Measurements from ENCODE around the gene HRAS.

HRAS gene

GRCh38 chr11:497565-498296 is 37.6 kb downstream of the HRAS start:
- no peaks in the 10 kb centered on the region for H3K27me3 ChIP-seq (ENCODE audit: insufficient read depth, insufficient read length)
- H3K4me3 ChIP-seq (ENCODE audit: insufficient read length, low read depth) = no peak overlapping the region
- H3K9ac ChIP-seq (ENCODE audit: insufficient read length, low read depth) = no peak overlapping the region
- DNase-seq (ENCODE audit: low read depth, low spot score) = no peak
- H3K36me3 ChIP-seq (ENCODE audit: insufficient read depth, insufficient read length, low read length) = peaks cover 95% of the 10 kb centered on the region
- TF ChIP-seq SUZ12 (IDR thresholded peaks at IDR 0.05; ENCODE audit: extremely low read depth, insufficient read depth, insufficient read length) (no peak), ZNF274 (IDR thresholded peaks at IDR 0.05; ENCODE audit: low read depth, low read length) (no peak), YY1 (IDR thresholded peaks at IDR 0.05; ENCODE audit: insufficient read depth, insufficient read length) (no peak)
- H3K9me3 ChIP-seq (ENCODE audit: insufficient read depth, low read length) = no peaks in the 10 kb centered on the region
- peaks cover 8% of the 10 kb centered on the region for H3K4me1 ChIP-seq (ENCODE audit: insufficient read depth, insufficient read length)

DNA sequence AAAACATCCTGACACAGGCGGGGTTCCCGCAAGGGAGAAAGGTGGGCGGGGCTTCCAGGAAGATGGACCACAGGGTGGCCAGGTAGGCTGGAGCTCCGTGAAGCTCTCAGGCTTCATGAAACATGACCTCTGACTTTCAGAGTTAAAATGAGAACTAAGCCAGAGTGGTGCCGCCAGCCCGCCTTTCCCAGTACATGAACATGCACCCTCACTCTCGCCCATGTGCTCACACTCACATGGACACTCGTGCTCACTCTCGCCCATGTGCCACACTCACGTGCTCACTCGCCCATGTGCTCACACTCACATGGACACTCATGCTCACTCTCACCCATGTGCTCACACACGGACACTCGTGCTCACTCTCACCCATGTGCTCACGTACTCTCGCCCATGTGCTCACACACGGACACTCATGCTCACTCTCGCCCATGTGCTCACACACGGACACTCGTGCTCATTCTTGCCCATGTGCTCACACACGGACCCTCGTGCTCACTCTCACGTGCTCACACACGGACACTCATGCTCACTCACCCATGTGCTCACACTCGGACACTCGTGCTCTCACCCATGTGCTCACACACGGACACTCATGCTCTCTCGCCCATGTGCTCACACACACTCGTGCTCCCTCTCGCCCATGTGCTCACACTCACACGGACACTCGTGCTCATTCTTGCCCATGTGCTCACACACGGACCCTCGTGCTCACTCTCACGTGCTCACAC is 38.4 kb downstream of the HRAS start:
- no peaks in the 10 kb centered on the region for H3K27me3 ChIP-seq (ENCODE audit: insufficient read depth, insufficient read length)
- no peak overlapping the region for H3K9ac ChIP-seq (ENCODE audit: insufficient read length, low read depth)
- TF ChIP-seq SUZ12 (IDR thresholded peaks at IDR 0.05; ENCODE audit: extremely low read depth, insufficient read depth, insufficient read length) = no peak
- TF ChIP-seq YY1 (IDR thresholded peaks at IDR 0.05; ENCODE audit: insufficient read depth, insufficient read length) = no peak
- no peak for TF ChIP-seq ZNF274 (IDR thresholded peaks at IDR 0.05; ENCODE audit: low read depth, low read length)
- peaks cover 4% of the 10 kb centered on the region for H3K4me1 ChIP-seq (ENCODE audit: insufficient read depth, insufficient read length)
- H3K9me3 ChIP-seq (ENCODE audit: insufficient read depth, low read length) = no peaks in the 10 kb centered on the region
- DNase-seq (ENCODE audit: low read depth, low spot score) = no peak
- H3K4me3 ChIP-seq (ENCODE audit: insufficient read length, low read depth) = no peak overlapping the region
- H3K36me3 ChIP-seq (ENCODE audit: insufficient read depth, insufficient read length, low read length) = peaks cover 94% of the 10 kb centered on the region

DNA sequence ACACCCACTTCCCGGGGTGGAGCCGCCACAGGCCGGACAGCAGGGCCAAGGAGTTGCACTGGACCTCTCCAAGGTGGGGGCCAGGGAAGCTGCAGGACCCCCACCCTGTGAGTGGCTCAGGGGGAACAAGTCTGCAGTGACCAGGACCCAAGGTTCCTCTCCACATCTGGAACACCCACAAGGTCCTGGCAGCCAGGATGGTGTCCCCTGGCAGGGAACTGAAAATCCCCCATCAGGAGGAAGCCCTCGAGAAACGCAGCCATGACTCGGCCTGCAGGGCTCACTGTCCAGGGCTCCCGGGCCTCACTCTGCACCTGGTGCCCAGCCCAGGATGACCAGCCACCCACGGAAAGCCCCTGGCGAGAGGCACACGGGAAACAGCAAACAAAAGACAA is 39.8 kb downstream of the HRAS start:
- Histone ChIP-seq H3K4me3 (ENCODE audit: insufficient read length, low read depth) (no peak overlapping the region), H3K9me3 (ENCODE audit: insufficient read depth, low read length) (no peaks in the 10 kb centered on the region), H3K4me1 (ENCODE audit: insufficient read depth, insufficient read length) (peaks cover 4% of the 10 kb centered on the region), H3K36me3 (ENCODE audit: insufficient read depth, insufficient read length, low read length) (peaks cover 89% of the 10 kb centered on the region), H3K27me3 (ENCODE audit: insufficient read depth, insufficient read length) (no peaks in the 10 kb centered on the region), H3K9ac (ENCODE audit: insufficient read length, low read depth) (no peak overlapping the region)
- no peak for DNase-seq (ENCODE audit: low read depth, low spot score)
- TF ChIP-seq SUZ12 (IDR thresholded peaks at IDR 0.05; ENCODE audit: extremely low read depth, insufficient read depth, insufficient read length) = no peak
- TF ChIP-seq ZNF274 (IDR thresholded peaks at IDR 0.05; ENCODE audit: low read depth, low read length) = no peak
- TF ChIP-seq YY1 (IDR thresholded peaks at IDR 0.05; ENCODE audit: insufficient read depth, insufficient read length) = no peak

GRCh38 chr11:494761-495536 is 40.4 kb downstream of the HRAS start:
- no peaks in the 10 kb centered on the region for H3K27me3 ChIP-seq (ENCODE audit: insufficient read depth, insufficient read length)
- TF ChIP-seq SUZ12 (IDR thresholded peaks at IDR 0.05; ENCODE audit: extremely low read depth, insufficient read depth, insufficient read length) (no peak), YY1 (IDR thresholded peaks at IDR 0.05; ENCODE audit: insufficient read depth, insufficient read length) (no peak), ZNF274 (IDR thresholded peaks at IDR 0.05; ENCODE audit: low read depth, low read length) (no peak)
- H3K9me3 ChIP-seq (ENCODE audit: insufficient read depth, low read length) = no peaks in the 10 kb centered on the region
- DNase-seq (ENCODE audit: low read depth, low spot score) = no peak
- no peak overlapping the region for H3K4me3 ChIP-seq (ENCODE audit: insufficient read length, low read depth)
- peaks cover 89% of the 10 kb centered on the region for H3K36me3 ChIP-seq (ENCODE audit: insufficient read depth, insufficient read length, low read length)
- peaks cover 2% of the 10 kb centered on the region for H3K4me1 ChIP-seq (ENCODE audit: insufficient read depth, insufficient read length)
- no peak overlapping the region for H3K9ac ChIP-seq (ENCODE audit: insufficient read length, low read depth)

DNA sequence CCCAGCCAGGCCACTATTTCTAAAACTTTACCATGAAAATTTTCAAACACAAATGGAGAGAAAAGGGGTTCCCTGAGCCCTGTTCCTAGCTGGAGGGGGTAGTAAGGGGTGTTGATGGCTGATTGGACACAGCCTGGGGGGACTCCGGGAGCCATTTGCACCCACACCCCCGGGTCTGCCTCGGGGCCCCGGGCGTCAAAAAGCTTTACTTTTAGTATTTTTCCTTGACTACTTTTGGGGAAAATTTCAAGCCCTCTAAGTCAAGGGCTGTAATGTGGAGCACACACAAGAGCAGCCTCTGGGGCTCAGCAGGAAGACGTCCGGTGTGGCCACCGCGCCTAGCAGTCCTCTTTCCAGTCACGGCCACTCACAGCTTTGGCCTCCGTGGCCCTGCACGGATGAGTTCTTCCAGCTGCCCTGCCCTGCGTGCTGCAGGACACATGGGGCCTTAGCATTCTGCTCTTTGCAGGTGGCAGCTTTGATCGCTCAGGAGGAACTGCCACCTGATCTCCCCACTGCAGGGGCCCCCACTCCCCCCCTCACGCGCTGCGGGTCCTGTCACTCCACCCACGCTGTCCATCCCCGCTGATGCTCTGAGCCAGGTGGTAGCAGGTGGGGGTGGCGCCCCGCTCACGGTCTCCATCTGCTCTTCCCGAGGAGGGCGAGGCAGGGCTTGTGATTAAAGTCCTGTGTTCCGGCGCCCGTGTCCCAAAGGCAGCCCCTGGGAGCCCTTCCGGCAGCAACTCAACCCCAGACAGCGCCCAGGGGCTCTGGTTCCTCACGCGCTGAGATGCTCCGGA is 42.7 kb downstream of the HRAS start:
- Histone ChIP-seq H3K9me3 (ENCODE audit: insufficient read depth, low read length) (no peaks in the 10 kb centered on the region), H3K27me3 (ENCODE audit: insufficient read depth, insufficient read length) (no peaks in the 10 kb centered on the region), H3K36me3 (ENCODE audit: insufficient read depth, insufficient read length, low read length) (peaks cover 89% of the 10 kb centered on the region), H3K4me3 (ENCODE audit: insufficient read length, low read depth) (no peak overlapping the region), H3K9ac (ENCODE audit: insufficient read length, low read depth) (no peak overlapping the region), H3K4me1 (ENCODE audit: insufficient read depth, insufficient read length) (no peaks in the 10 kb centered on the region)
- DNase-seq (ENCODE audit: low read depth, low spot score) = no peak
- TF ChIP-seq ZNF274 (IDR thresholded peaks at IDR 0.05; ENCODE audit: low read depth, low read length) = no peak
- no peak for TF ChIP-seq SUZ12 (IDR thresholded peaks at IDR 0.05; ENCODE audit: extremely low read depth, insufficient read depth, insufficient read length)
- TF ChIP-seq YY1 (IDR thresholded peaks at IDR 0.05; ENCODE audit: insufficient read depth, insufficient read length) = no peak

- no peak for DNase-seq (ENCODE audit: low read depth, low spot score)
- Histone ChIP-seq H3K4me3 (ENCODE audit: insufficient read length, low read depth) (no peak overlapping the region), H3K9ac (ENCODE audit: insufficient read length, low read depth) (no peak overlapping the region), H3K36me3 (ENCODE audit: insufficient read depth, insufficient read length, low read length) (peaks cover 87% of the 10 kb centered on the region), H3K9me3 (ENCODE audit: insufficient read depth, low read length) (no peaks in the 10 kb centered on the region), H3K27me3 (ENCODE audit: insufficient read depth, insufficient read length) (no peaks in the 10 kb centered on the region), H3K4me1 (ENCODE audit: insufficient read depth, insufficient read length) (peaks cover 2% of the 10 kb centered on the region)
- TF ChIP-seq SUZ12 (IDR thresholded peaks at IDR 0.05; ENCODE audit: extremely low read depth, insufficient read depth, insufficient read length) (no peak), YY1 (IDR thresholded peaks at IDR 0.05; ENCODE audit: insufficient read depth, insufficient read length) (no peak), ZNF274 (IDR thresholded peaks at IDR 0.05; ENCODE audit: low read depth, low read length) (no peak)
These were observed 44.0 kb downstream of the HRAS start for GRCh38 chr11:491358-491757.
